SU-DHL-6 (cell line): ENCODE measurements around the gene MTRF1.

Source experiments
- CTCF ChIP-seq: fragments of 200-600 bp; sonication (generic); IDR thresholded peaks from one replicate; pipeline ENCODE4 v1.5.1; 2017; ENCODE audit warnings: antibody characterized with exemption, mild to moderate bottlenecking, low read length, moderate library complexity; ENCODE audit not compliant: insufficient read depth, poor library complexity, severe bottlenecking
- EZH2phosphoT487 ChIP-seq: fragments of 200-600 bp; sonication (generic), shearing (Covaris generic); conservative IDR thresholded peaks from 2 replicates; pipeline ENCODE4 v1.6.1; 2018; ENCODE audit warnings: mild to moderate bottlenecking, antibody characterized with exemption, low read length, moderate library complexity, mixed read lengths

DNA sequence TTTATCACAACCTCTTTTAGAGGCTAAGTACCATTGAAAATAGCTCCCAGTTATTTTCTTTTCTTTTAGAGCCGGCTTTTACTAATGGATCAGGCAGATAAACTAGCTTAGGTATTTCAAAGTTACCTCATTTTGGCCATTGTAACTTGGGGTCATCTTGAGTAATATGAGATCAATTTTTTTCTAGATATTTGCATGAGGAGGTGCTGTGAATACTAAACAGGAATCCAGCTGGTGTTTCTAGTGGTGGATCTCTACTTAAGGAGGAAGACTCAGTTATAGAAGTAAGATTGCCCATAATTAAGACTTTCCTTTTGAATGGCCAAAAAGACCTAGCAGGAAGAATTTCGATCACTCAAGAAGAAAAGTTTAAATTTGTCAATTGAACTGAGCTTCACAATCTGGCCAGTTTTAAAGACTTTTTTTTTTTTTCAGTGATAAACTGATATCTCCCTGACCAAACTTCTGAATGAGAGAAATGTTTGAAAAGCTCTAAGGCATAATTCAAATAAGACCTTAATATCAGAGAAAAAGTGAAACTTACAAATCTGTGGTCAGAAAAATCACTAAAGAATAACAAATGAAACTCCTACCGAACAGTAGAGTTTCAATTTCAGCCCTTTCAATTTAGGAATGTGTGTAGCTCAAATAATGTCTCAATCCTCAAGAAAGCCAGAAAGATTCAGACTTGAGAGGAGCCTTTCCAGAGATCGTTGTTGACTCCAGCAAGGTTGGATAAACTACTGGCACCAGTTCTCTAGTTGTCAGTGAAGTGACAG, 36.1 kb upstream of the MTRF1 start:
- TF ChIP-seq CTCF (no peak), EZH2phosphoT487 (no peak)
